ENCODE data around the gene C15orf61. TPM values are rescaled to one million over a fixed set of nuclear protein-coding genes. Genes with fewer than 3 reads are reported as not detected.

Gene C15orf61
- total and polyA plus RNA-seq, 7 experiments from 2014 or later = 4.3 to 11.4 (median 8.2) TPM

DNA sequence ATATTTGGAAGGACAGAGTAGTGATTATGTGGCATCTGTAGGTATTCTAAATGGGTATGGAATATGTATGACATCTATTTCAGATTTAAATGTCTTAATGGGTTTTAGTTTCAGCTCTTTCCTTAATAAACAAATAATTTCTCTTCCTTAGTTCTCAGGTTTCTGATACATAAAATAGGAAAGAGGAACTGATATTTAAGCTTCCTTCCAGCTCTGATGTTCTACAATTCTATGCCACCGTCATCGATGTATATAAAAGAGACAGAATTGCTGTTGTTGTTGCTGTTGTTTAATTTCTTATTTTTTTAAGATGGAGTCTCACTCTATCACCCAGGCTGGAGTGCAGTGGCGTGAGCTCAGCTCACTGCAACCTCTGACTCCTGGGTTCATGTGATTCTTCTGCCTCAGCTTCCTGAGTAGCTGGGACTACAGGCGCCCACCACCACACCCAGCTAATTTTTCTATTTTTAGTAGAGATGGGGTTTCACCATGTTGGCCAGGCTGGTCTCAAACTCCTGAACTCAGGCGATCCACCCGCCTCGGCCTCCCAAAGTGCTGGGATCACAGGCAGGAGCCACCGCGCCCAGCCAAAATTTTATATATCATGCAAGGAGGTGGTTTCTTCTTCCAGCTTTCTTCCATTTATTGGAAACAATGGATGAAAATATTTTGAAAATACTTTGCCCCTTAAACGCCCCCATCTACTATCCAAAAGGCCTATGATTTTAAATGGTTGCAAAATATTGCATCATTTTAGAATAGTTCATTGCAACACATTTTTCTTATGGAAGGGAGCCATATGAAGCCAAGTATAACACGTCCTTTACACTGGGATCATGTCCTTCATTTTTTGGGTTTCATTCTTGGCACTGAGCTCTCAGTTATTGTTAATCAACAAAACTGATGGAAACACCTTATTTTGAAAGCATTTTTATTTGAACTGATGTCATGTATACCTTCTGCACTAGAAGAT lies 13.9 kb upstream of the C15orf61 start:
- ChIA-PET CTCF (interaction anchor here (0.5 kb wide), 1 partner anchor 157 kb away, joined by 3 read pairs; no protein-coding TSS in a partner anchor), POLR2A (no interaction called here)
- H3K9me3 ChIP-seq (ENCODE audit: control insufficient read depth in 2 of 3, low read length in 3 of 3) = no peaks in the 10 kb centered on the region
- no peaks in the 10 kb centered on the region for H3K4me1 ChIP-seq (ENCODE audit: control insufficient read depth in 2 of 2, insufficient read depth in 2 of 2, low read length in 2 of 2)
- H3K27me3 ChIP-seq (ENCODE audit: control insufficient read depth in 2 of 2, insufficient read depth in 2 of 2, low read length in 2 of 2) = no peaks in the 10 kb centered on the region
- ATAC-seq (no peak), DNase-seq (no peak)
- intact Hi-C loops (cut with micrococcal nuclease) = loop anchor here in 1 of 2 donors (10.0 kb wide), 1 partner anchor 48 kb away; no protein-coding TSS in a partner anchor
- H3K27ac Mint-ChIP-seq = peak overlapping the region in 1 of 9 donors; percentile 51
- H3K36me3 Mint-ChIP-seq = peaks cover 3 to 9% (median 8%) of the 10 kb centered on the region in 5 donors
- H3K4me3 Mint-ChIP-seq = no peak overlapping the region
- H3K27me3 Mint-ChIP-seq = peaks cover 0 to 3% (median 0%) of the 10 kb centered on the region in 5 donors
- H3K4me3 ChIP-seq (ENCODE audit: low read length) = no peak overlapping the region
- H3K9me3 Mint-ChIP-seq = peaks cover 0 to 2% (median 0%) of the 10 kb centered on the region in 11 donors
- H3K36me3 ChIP-seq (ENCODE audit: control insufficient read depth in 2 of 3, insufficient read depth in 3 of 3, low read length in 3 of 3) = no peaks in the 10 kb centered on the region
- H3K4me1 Mint-ChIP-seq = peaks cover 0 to 8% (median 0%) of the 10 kb centered on the region in 7 donors
- H3K27ac ChIP-seq (ENCODE audit: low read depth, low read length) = no peak overlapping the region

DNA sequence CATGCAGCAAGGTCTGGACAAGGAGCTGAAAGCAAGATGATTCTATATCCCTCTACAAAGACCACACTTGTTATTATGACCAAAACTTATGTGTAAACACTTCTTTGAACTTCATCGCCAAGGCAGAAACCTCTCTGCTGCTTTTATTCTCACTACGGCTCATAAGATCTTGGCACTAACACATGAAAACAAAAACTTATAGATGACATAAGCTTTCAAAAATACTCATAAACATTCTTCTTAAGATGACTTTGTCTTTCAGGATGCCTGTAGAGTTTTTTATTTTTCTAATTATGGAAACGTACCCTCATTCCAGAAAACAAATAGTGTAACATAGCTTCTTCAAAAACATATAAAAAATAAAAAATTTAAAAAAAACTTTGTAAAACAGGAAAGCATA lies 12.5 kb upstream of the C15orf61 start:
- H3K27me3 Mint-ChIP-seq = no peaks in the 10 kb centered on the region
- POLR2A ChIA-PET = no interaction called here
- no peaks in the 10 kb centered on the region for H3K4me1 ChIP-seq (ENCODE audit: control insufficient read depth in 2 of 2, insufficient read depth in 2 of 2, low read length in 2 of 2)
- H3K27ac ChIP-seq (ENCODE audit: low read depth, low read length) = no peak overlapping the region
- peaks cover 0 to 8% (median 0%) of the 10 kb centered on the region in 7 donors for H3K4me1 Mint-ChIP-seq
- H3K36me3 ChIP-seq (ENCODE audit: control insufficient read depth in 2 of 3, insufficient read depth in 3 of 3, low read length in 3 of 3) = no peaks in the 10 kb centered on the region
- no peaks in the 10 kb centered on the region for H3K9me3 ChIP-seq (ENCODE audit: control insufficient read depth in 2 of 3, low read length in 3 of 3)
- DNase-seq = no peak
- no peak for ATAC-seq
- H3K9me3 Mint-ChIP-seq = peaks cover 0 to 2% (median 0%) of the 10 kb centered on the region in 11 donors
- intact Hi-C loops (cut with micrococcal nuclease) = loop anchor here in 1 of 2 donors (10.0 kb wide), 1 partner anchor 46 kb away; no protein-coding TSS in a partner anchor
- no peak overlapping the region for H3K4me3 ChIP-seq (ENCODE audit: low read length)
- CTCF ChIA-PET = no interaction called here
- H3K27ac Mint-ChIP-seq = no peak overlapping the region
- peaks cover 7 to 19% (median 13%) of the 10 kb centered on the region in 5 donors for H3K36me3 Mint-ChIP-seq
- no peaks in the 10 kb centered on the region for H3K27me3 ChIP-seq (ENCODE audit: control insufficient read depth in 2 of 2, insufficient read depth in 2 of 2, low read length in 2 of 2)
- H3K4me3 Mint-ChIP-seq = no peak overlapping the region

DNA sequence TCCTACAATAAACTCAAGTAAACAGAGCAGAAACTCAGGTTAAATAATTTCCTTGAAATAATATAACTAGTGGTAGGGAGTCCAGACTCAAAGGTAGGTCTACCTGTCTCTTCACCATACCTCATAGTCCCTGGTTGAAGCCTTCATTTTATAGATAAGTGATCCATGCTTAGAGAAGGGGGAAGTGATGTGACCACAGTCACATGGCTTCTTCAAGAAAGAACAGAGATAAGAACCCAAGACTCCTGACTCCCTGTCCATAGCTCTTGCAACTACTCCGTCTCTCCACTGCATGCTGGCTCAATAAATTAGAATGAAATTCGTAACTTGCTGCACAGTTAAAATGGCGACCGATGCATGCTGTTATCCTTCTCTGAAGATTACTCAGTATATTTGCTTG lies 11.0 kb upstream of the C15orf61 start:
- ChIA-PET POLR2A (interaction anchor here (1.3 kb wide), 1 partner anchor 12 kb away, joined by 5 read pairs; no protein-coding TSS in a partner anchor), CTCF (no interaction called here)
- intact Hi-C loops (cut with micrococcal nuclease) = loop anchor here in 1 of 2 donors (10.0 kb wide), 1 partner anchor 45 kb away; no protein-coding TSS in a partner anchor
- Mint-ChIP-seq H3K36me3 (peaks cover 7 to 26% (median 18%) of the 10 kb centered on the region in 5 donors), H3K4me3 (no peak overlapping the region), H3K27ac (no peak overlapping the region), H3K27me3 (no peaks in the 10 kb centered on the region), H3K4me1 (peaks cover 0 to 8% (median 0%) of the 10 kb centered on the region in 7 donors), H3K9me3 (peaks cover 0 to 2% (median 0%) of the 10 kb centered on the region in 11 donors)
- ATAC-seq (no peak), DNase-seq (no peak)
- H3K4me1 ChIP-seq (ENCODE audit: control insufficient read depth in 2 of 2, insufficient read depth in 2 of 2, low read length in 2 of 2) = no peaks in the 10 kb centered on the region
- H3K9me3 ChIP-seq (ENCODE audit: control insufficient read depth in 2 of 3, low read length in 3 of 3) = no peaks in the 10 kb centered on the region
- no peak overlapping the region for H3K27ac ChIP-seq (ENCODE audit: low read depth, low read length)
- peaks cover 0 to 3% (median 0%) of the 10 kb centered on the region in 3 experiments for H3K36me3 ChIP-seq (ENCODE audit: control insufficient read depth in 2 of 3, insufficient read depth in 3 of 3, low read length in 3 of 3)
- H3K27me3 ChIP-seq (ENCODE audit: control insufficient read depth in 2 of 2, insufficient read depth in 2 of 2, low read length in 2 of 2) = no peaks in the 10 kb centered on the region
- H3K4me3 ChIP-seq (ENCODE audit: low read length) = no peak overlapping the region

DNA sequence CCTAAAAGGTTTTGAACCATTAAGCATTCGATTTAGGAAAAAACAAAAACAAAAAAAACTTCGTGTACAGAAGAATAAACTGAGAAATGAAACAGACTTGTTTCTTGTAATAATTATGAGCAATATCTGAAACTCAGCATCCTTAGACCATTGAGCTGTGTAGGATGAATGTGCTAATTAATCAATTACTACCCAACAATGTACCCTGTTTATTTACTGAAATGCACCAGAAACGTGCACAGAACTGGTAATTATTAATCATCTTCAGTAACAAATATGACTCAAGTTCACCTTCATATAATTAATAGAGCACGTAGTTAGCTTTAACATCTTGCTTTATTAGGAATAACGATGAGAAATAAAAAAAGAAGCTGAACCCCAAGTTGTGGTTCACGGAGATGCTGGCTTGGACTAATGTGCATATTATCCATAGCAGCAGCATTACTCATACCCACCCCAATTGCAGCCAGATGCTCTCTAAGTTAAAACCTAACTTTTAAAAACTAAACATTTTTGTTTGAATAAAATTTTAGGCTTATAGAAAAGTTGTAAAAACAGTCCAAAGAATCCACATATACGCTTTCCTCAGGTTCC lies 10.2 kb upstream of the C15orf61 start:
- intact Hi-C loops (cut with micrococcal nuclease) = no loop called here
- POLR2A ChIA-PET = interaction anchor here (1.3 kb wide), 1 partner anchor 11 kb away, joined by 5 read pairs; no protein-coding TSS in a partner anchor

GRCh38 chr15:67511606-67512005 lies 9.3 kb upstream of the C15orf61 start:
- H3K27ac ChIP-seq (ENCODE audit: low read depth, low read length) = no peak overlapping the region
- CTCF ChIA-PET = no interaction called here
- ATAC-seq (no peak), DNase-seq (no peak)
- Mint-ChIP-seq H3K27me3 (no peaks in the 10 kb centered on the region), H3K4me3 (no peak overlapping the region), H3K4me1 (peaks cover 0 to 3% (median 0%) of the 10 kb centered on the region in 7 donors), H3K27ac (no peak overlapping the region), H3K36me3 (peaks cover 7 to 26% (median 19%) of the 10 kb centered on the region in 5 donors), H3K9me3 (peaks cover 0 to 2% (median 0%) of the 10 kb centered on the region in 11 donors)
- H3K4me1 ChIP-seq (ENCODE audit: control insufficient read depth in 2 of 2, insufficient read depth in 2 of 2, low read length in 2 of 2) = no peaks in the 10 kb centered on the region
- H3K27me3 ChIP-seq (ENCODE audit: control insufficient read depth in 2 of 2, insufficient read depth in 2 of 2, low read length in 2 of 2) = no peaks in the 10 kb centered on the region
- intact Hi-C loops (cut with micrococcal nuclease) = no loop called here
- peaks cover 0 to 3% (median 0%) of the 10 kb centered on the region in 3 experiments for H3K36me3 ChIP-seq (ENCODE audit: control insufficient read depth in 2 of 3, insufficient read depth in 3 of 3, low read length in 3 of 3)
- POLR2A ChIA-PET = no interaction called here
- H3K9me3 ChIP-seq (ENCODE audit: control insufficient read depth in 2 of 3, low read length in 3 of 3) = no peaks in the 10 kb centered on the region
- no peak overlapping the region for H3K4me3 ChIP-seq (ENCODE audit: low read length)

More for the DNA sequence above, 10.2 kb upstream of the C15orf61 start:
- no peaks in the 10 kb centered on the region for H3K27me3 ChIP-seq (ENCODE audit: control insufficient read depth in 2 of 2, insufficient read depth in 2 of 2, low read length in 2 of 2)
- H3K36me3 ChIP-seq (ENCODE audit: control insufficient read depth in 2 of 3, insufficient read depth in 3 of 3, low read length in 3 of 3) = peaks cover 0 to 3% (median 0%) of the 10 kb centered on the region in 3 experiments
- DNase-seq (no peak), ATAC-seq (no peak)
- H3K9me3 Mint-ChIP-seq = peaks cover 0 to 2% (median 0%) of the 10 kb centered on the region in 11 donors
- H3K4me1 Mint-ChIP-seq = peaks cover 0 to 8% (median 0%) of the 10 kb centered on the region in 7 donors
- no peak overlapping the region for H3K27ac Mint-ChIP-seq
- H3K9me3 ChIP-seq (ENCODE audit: control insufficient read depth in 2 of 3, low read length in 3 of 3) = no peaks in the 10 kb centered on the region
- CTCF ChIA-PET = no interaction called here
- H3K36me3 Mint-ChIP-seq = peaks cover 7 to 26% (median 19%) of the 10 kb centered on the region in 5 donors
- H3K27me3 Mint-ChIP-seq = no peaks in the 10 kb centered on the region
- H3K4me3 ChIP-seq (ENCODE audit: low read length) = no peak overlapping the region
- no peaks in the 10 kb centered on the region for H3K4me1 ChIP-seq (ENCODE audit: control insufficient read depth in 2 of 2, insufficient read depth in 2 of 2, low read length in 2 of 2)
- no peak overlapping the region for H3K27ac ChIP-seq (ENCODE audit: low read depth, low read length)
- no peak overlapping the region for H3K4me3 Mint-ChIP-seq

DNA sequence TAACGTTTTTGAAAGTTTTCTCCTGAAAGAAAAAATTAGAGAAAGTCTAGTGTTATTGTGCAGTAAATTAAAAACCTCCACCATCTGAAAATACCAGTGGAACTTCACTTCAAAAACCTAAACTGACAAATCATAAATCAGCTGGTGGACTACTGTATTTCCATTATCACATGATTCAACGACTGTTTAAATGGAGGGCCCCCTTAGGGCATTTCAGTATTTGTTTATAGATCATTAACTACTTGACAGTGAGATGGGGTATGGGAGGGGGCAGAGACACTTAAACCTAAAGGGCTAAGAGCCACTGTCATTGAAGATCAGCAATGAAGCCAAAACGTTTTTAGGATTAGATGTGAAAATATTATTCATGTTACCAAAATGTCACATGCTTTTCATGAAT lies 8.8 kb upstream of the C15orf61 start:
- H3K27me3 ChIP-seq (ENCODE audit: control insufficient read depth in 2 of 2, insufficient read depth in 2 of 2, low read length in 2 of 2) = no peaks in the 10 kb centered on the region
- no peak overlapping the region for H3K27ac ChIP-seq (ENCODE audit: low read depth, low read length)
- H3K36me3 ChIP-seq (ENCODE audit: control insufficient read depth in 2 of 3, insufficient read depth in 3 of 3, low read length in 3 of 3) = peaks cover 0 to 3% (median 0%) of the 10 kb centered on the region in 3 experiments
- H3K9me3 ChIP-seq (ENCODE audit: control insufficient read depth in 2 of 3, low read length in 3 of 3) = no peaks in the 10 kb centered on the region
- POLR2A ChIA-PET = no interaction called here
- peaks cover 7 to 26% (median 19%) of the 10 kb centered on the region in 5 donors for H3K36me3 Mint-ChIP-seq
- CTCF ChIA-PET = no interaction called here
- H3K9me3 Mint-ChIP-seq = peaks cover 0 to 2% (median 0%) of the 10 kb centered on the region in 11 donors
- no peak overlapping the region for H3K4me3 ChIP-seq (ENCODE audit: low read length)
- H3K4me1 Mint-ChIP-seq = peaks cover 0 to 3% (median 0%) of the 10 kb centered on the region in 7 donors
- no peaks in the 10 kb centered on the region for H3K27me3 Mint-ChIP-seq
- no peak for DNase-seq
- H3K4me1 ChIP-seq (ENCODE audit: control insufficient read depth in 2 of 2, insufficient read depth in 2 of 2, low read length in 2 of 2) = no peaks in the 10 kb centered on the region
- ATAC-seq = no peak
- H3K4me3 Mint-ChIP-seq = no peak overlapping the region
- H3K27ac Mint-ChIP-seq = no peak overlapping the region
- intact Hi-C loops (cut with micrococcal nuclease) = no loop called here
